HG02938 (cell line): ENCODE data around the gene SLC30A7.

Source experiments
- ATAC-seq: cut with Tn5 transposase; IDR thresholded peaks from one replicate; pipeline ENCODE4 v1.9.1; 2021; ENCODE audit warnings: mild to moderate bottlenecking, moderate library complexity; ENCODE audit not compliant: unreplicated experiment

Gene SLC30A7

DNA sequence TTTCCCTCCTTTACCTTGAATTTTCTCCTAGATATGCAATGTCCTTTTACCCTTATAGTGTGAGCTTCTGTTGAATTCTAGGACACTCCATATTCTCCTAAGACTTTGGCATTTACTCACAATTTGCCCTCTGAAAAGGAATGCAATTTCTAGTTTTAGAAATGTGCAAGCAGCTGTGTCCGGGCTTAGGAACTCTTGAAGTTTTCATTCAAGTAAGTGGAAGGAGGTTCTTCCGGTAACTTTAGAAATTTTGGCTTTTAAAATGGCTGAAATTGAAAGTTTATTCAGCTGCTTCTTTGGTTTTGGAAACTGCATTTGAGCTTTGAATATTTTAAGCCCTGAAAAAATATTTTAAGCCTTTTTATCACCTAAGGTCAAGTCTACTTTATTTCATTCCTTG is 73.4 kb downstream of the SLC30A7 start:
- ATAC-seq = no peak

DNA sequence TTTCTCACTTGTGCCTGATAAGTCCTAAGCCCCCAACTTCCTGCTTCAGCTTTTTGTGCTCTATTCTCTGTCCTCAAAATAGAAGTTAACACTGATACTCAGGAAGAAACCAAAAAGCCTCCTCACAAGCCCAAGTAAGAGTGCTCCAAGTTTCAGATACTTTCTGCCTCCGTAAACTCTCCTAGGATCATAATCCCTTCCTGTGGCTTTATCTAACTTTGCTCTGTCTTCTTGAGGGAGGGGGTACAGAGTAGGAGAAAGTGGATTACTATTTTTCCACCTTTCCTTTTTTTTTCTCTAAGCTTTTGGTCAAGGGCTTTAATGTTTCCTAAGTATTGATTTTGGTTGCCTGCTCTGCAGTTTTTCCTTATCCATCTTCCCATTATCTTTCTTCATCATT is 75.1 kb downstream of the SLC30A7 start:
- ATAC-seq = no peak

DNA sequence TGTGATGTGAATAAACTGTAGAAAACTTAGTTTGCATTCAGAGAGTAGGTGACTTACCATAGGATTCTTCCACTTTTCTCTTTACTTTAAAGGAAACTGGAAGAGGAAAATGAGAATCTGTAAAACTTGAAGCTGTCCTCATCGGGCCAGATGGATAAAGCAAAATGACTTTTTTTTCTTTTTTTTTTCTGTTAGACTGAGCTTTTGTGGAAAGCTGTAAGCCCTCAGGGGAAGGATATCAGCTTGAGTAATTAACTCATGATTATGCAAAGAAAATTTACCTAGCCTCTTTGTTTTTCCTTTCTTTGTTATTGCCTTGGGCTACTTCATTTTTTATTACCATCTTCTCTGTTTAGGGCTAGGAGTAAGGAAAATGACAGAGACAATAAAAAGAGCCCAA is 76.3 kb downstream of the SLC30A7 start:
- no peak for ATAC-seq

DNA sequence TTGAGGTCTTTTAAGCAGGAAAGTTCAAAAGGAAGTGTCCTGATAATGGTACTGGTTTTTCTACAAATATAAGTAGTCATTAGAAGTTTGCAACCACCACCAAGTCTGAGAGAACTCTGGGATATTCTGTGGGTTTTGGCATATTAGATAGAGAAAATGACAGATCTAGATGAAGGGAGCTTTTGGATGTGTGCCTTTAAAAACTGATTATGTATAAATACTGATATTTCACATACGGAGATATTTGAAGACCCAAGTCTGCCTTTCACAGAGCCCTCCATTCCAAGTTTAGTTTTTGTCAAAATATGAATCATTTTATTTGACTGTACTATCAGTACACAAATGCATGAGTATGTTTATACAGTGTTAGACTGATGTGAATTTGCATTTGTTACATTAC is 81.0 kb downstream of the SLC30A7 start:
- no peak for ATAC-seq

DNA sequence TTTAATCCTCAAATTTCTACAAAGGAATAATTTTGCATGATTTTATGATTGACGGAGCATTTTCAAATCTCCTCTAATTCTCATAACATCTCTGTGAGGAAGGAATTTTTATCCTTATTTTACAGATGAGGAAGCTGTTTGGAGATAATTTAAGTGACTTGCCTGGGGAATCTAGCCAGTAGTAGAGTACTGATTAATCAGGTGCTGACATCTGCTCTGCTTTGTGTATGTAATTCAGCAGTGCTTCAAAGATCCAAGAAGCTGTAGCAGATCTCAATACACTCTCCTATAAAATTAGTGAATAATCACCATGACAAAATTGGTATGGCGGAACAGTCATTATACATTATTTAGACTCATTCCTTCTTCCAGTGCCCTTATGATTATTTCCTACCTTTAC is 83.7 kb downstream of the SLC30A7 start:
- no peak for ATAC-seq

DNA sequence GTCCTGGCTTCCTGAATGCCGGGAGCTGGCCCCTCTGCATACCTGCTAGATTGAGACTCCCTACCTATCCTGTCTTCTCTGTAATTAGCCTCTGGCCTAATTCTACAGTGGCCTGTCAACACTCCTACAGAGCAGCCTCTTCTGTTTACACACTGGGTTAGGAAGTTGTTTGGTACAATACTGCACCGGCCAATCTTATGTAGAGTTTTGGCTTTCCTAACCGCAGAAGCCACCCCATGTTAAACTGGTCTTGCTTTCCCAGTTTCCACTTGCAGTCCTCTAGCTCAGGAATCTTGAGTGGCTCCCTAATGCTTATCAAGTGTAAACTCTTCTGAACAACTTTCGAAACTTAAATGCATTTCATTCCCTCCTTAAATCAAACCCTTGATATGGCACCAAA is 86.9 kb downstream of the SLC30A7 start:
- ATAC-seq = no peak

DNA sequence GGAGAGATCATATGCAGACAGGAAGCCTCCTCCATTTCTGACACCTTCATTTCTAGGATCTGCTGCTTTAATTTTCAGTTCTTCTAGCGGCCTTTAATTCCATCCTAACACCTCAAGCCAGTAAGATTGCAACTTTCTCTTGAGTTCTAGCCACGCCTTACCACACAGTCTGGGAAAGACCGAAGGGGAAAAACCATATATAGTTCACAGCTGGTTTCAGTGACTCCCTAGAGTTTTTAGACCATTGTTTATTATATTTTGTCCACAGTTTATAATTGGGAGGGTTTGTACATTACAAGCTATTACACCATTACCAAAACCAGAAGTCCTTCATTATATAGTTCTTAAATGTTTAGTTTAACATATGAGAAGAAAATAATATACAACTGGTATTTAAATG is 92.2 kb downstream of the SLC30A7 start:
- ATAC-seq = no peak

DNA sequence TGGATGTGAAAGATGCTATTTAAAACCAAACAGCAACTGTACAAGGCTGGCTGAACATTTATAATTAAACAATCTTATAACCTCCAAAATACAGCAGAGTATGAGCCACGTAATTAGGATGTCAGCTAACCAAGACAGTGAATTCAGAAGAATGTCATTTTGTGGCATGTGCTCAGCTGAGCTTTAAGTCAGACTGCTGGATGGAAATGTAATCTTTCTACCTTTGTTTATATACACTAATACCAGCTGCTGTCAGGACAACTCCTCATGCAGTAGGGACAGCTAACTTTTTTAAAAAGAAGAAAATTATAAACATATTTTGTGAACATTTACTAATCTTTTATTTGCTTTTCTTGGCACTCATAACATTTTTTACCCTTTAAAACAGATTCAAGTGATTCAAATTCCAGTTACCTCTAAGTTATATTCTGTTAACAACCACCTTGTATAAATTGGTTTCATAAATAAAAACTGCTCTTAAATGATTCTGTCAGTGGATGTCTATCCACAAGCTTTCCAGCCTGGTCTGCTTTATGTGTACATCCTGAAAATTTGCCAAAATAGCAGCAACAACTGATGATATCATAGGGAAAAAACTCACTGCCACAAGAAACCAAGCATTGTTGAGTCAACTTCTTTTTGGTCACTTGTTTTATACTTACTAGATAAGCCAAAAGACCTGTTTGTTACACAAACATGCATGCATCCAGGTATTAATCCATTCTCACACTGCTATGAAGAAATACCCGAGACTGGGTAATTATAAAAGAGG is 93.6 kb downstream of the SLC30A7 start:
- ATAC-seq = no peak

DNA sequence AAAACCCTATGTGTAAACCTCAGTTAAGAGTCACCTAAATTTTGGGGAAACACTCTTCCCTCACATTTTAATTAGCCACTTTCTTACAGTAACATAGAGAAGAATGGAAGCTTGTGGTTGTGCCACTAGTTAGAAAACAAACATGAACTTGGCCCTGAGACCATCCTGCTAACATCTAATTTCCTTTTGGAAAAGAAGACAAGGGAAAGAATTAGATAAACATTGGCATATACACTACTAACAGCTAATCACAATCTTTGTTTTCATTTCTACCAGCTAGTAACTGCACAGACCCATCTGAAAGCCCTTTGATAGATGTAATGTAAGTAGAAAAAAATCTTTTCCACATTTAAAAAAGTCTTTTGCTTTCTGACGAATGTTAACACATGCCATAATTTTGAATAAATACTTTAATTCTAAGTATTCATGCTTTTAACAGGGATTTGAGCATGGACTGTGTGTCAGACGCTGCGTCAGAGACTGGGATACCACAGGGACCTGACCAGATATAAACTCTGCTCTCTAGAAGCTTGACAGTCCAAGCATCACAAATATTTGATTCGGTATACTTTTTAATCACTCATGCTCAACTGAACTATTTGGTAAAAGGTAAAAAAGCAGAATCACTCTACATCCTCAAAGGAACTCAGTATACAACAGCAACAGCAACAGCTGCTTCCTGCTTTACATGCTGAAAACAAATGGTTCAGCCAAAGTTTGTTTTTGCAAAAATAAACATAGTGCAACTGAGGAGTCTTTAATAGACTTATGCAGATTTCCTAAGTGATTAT is 99.5 kb downstream of the SLC30A7 start:
- no peak for ATAC-seq

DNA sequence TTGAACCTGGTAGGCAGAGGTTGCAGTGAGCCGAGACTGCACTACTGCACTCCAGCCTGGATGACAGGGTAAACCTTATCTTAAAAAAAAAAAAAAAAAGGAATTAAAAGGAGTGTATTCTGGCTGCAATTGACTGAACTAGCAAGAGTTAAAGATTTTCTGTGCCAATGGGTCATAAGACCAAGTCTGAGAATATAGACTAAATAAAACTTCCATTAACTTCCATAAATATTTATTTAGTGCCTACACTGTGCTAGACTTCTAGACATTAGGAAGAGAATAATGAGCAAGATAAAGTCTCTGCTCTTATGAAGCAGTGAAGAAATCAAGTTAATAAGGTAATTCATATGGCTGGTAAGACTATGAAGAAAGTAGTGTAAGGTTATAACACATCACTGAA is 102.5 kb downstream of the SLC30A7 start:
- no peak for ATAC-seq

DNA sequence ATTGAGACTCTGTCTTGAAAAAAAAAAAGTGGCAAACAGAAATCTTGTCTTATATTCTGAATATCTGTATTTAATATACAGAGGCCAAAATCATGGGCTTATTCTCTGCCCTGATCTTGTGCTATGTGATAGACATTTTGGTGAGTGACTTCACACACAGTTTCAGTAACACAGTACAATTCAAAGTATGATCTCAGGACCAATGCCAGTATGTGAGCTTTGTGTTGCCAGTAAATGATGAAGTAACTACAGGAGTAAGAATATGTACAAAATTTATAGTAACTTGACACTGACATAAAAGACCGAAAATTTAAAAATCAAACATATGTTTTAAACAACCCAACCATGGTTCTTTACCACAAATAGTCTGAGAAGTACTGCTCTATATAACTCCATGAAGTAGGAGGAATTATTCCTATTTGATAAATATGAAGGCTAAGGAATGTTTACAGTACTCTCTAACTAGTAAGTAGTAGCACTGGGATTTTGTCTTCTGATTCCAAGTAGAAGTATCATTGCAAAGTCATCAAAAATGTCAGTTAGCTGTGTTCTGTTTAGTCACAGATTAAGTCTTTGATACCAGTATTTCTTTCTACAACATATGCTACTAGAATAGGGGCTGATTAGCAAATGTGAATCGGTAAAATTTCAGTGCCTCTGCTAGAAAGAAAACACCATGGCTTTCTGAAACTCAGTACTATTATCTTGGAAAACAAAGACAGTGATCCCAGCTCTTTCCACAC is 104.4 kb downstream of the SLC30A7 start:
- ATAC-seq = no peak

DNA sequence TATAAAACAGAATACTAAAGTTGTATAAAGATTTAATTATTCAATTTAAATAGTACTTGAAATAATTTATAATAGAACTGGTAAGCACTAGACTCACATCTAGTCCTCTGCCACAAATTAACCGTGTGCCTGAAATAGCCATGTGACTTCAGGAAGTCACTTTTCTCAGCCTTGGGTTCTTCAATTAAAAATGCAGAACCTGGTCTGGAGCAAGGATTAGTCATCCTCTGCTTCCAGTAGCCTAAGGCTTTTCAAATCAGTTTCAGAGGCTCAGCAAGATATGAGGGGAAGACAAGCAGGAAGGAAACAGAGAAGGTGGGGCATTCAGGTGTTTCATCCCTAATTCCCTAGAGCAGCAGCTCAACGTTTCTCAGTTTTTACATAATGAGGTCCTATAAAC is 106.7 kb downstream of the SLC30A7 start:
- no peak for ATAC-seq

DNA sequence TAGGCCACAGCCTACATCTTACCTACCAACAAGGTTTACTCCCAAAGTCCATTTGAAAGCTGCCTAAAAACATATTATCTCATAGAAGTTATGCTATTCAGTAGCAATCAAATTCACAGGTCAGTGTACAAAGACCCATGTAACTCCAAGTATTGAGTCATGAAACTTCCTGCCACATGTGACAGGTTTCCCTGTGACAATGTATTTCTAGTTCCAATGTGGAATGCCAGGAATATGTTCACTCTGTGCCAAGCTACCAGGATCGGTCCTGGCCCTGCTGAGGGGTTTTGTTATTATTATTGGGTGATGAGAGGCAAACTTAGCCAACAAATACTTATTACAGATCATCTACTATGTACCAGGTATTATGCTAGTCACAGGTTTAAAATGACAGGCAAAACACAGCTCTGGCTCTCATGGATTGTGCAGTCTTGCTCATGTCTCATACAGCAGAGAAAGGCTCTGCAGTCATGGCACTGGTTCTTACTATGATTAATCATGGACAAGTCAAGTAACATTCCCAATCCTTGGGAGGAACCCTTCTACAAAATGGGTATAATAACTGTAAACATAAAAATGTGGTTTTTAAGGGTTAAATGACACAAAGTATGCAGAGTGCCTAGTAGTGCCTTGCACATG is 107.2 kb downstream of the SLC30A7 start:
- ATAC-seq = no peak

DNA sequence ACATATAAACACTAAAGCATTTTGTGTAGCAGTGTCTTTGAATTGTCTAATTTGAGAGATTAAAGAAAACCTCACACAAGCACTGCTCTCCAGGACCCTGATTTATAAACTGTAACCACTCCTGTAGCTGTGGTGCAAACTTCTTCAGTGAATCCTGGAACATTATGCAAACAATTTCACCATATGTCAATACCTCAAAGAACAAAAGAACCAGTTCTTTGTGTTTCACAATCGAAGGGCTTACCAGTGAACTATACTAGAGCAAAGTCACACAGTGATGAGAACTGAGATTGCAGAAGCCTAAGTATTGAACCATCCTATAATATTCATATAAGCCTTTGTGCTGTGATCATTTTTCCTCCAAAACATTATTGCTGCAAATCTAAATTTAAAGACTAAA is 108.2 kb downstream of the SLC30A7 start:
- ATAC-seq = no peak

DNA sequence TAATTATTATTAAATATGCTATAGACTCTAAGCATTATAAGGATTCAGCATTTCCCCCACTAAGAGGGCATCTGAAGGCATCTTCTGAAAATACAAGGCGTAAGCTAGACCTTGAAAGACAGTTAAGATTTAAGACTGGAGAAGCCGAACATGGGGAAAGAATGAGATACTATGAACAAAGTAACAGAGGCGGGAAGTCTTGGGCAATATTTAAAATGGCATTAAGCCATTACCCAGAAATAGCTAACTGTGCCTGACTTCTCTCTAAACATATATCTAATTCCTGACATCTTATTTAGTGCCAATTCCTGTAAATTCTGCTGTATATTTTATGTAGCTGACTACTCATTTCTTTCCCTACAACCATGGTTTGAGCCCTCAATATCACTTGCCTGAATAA is 108.8 kb downstream of the SLC30A7 start:
- ATAC-seq = no peak

DNA sequence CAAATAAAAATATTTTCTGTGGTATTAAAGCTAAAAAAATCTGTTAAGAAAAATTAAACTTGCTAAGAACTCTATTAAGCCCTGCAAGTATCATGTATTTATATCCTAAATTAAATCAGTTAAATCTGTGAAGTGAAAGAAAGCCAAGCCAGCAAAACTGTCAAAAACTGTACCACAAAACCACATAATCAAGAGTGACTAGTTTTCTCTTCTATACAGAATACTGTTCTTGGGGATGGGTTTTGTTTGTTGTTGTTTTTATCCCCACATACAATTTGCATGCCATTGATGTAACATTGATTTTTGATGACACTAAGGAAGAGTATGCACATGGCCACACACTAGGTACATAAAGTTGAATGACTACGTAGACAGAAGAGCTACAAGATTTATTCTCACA is 109.3 kb downstream of the SLC30A7 start:
- ATAC-seq = no peak

DNA sequence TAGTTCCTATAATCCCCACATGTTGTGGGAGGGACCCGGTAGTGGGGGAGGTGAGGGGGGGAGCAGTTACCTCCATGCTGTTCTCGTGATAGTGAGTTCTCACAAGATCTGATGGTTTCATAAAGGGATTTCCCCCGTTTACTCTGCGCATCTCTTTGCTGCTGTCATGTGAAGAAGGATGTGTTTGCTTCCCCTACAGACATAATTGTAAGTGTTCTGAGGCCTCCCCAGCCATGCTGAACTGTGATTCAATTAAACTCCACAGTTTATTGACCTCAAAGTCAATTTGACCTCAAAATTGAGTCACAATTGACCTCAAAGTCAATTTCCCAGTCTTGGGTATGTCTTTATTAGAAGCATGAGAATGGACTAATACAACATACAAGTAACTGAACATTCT is 110.0 kb downstream of the SLC30A7 start:
- no peak for ATAC-seq

DNA sequence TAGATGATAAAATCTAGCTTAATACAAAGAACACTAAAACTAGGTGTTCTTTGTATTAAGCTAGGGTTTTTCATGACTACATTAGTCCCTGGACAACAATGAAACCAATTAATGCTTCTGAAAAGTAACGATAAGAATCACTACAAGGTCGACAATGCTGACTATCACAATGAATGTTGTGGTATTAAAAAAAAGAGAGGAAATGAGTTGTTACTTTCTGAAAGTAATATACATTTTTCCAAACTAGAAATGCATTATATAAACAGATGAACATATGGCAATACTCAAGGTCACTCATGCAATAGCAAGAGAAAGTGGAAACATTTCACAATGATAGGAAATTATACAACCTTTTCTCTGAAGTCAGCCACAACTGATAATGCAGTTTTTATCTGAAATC is 110.7 kb downstream of the SLC30A7 start:
- no peak for ATAC-seq

DNA sequence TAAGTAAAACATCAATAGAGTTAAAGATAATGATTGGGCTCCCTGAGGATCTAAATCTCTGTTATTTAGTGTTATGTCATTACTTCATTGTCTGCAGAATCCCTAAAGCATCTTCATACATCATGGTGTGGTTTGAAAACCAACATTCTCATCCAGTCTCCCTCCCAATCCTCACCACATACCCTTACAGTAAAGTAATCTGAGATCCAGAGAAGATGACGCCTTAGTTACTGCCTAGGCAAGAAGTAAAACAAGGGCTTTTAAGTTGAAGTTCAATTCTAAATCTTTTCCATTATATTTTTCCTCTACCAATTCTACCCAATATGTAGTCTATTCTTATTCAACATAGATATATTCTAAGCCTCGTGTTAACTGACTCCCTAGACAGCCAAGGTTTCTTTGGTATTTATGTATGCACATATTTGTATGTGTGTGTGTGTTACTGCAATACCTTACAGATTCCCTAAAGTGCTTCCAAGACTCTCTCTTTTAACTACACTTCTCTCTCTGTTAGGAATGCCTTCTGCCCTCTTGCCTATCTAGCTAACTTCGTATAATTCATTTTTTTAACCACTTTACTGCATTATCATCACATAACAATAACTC is 112.4 kb downstream of the SLC30A7 start:
- no peak for ATAC-seq

DNA sequence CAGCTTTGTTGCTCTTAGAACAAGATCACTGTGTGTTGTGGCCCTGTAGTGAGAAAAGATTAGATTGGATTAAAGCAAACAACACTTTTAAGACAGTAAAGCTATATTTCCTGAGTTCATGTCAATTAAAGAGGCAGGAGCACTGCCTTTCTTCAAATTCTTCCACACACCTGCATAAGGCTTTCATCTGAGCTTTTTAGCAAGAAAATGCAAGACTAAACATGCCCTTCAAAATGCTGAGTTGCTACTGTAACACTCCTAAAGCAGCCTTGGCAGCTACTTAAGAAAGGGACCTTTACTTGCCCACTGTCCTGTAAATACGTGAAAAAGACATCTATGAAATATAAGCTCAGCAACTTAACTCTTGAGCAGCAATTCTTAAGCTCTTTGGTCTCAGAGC is 117.9 kb downstream of the SLC30A7 start:
- ATAC-seq = no peak

DNA sequence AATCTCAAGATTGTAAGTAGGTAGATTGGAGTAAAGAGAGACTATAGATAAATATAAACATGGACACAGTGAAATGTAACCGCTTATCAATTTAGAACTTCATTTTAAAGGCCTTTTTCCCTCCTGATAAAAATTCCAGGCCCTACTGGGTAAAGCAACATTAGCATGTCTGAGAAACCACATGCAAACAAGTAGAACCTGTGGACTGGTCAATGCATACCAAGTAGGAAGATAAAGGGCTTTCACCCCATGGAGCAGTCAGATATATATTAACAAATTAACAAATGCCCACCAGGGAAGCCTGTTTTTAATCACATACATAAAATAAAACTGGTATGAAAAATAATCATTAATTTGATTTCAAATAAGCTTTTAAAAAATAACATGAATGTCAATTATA is 121.6 kb downstream of the SLC30A7 start:
- ATAC-seq = no peak
